T-helper 2 cell treated with Interferon-gamma antibody and Interleukin-4, amounts not matched to agents 5 μg/mL and 100 μg/mL, for 36 hours (primary cell): ENCODE data around the gene ELF1.
A peak's percentile ranks its signal among the peaks of the same experiment; 100 is the strongest.
"Not testable (repeated sequence)": the region's sequence is repeated elsewhere in the genome, so short reads cannot be mapped to it uniquely, and the experiment has no call there.

Experiments used
- DNase-seq: peaks from one replicate; pipeline ENCODE4 v3.0.0; 2021; ENCODE audit warnings: low spot score
- H3K27ac Mint-ChIP-seq: one replicate; pipeline ENCODE4 v1.8.0; 2021; ENCODE audit warnings: mild to moderate bottlenecking, mixed read lengths
- H3K27me3 Mint-ChIP-seq: one replicate; pipeline ENCODE4 v1.8.0; 2021; ENCODE audit warnings: low read depth, mixed read lengths
- H3K36me3 Mint-ChIP-seq: one replicate; pipeline ENCODE4 v1.8.0; 2021; ENCODE audit warnings: low read depth, mixed read lengths
- H3K4me1 Mint-ChIP-seq: one replicate; pipeline ENCODE4 v1.8.0; 2021; ENCODE audit warnings: low read depth, mixed read lengths
- H3K4me3 Mint-ChIP-seq: one replicate; pipeline ENCODE4 v1.8.0; 2022; ENCODE audit warnings: mild to moderate bottlenecking, moderate library complexity, mixed read lengths
- H3K9me3 Mint-ChIP-seq: one replicate; pipeline ENCODE4 v1.8.0; 2021; ENCODE audit warnings: mixed read lengths

The ELF1 gene

GRCh38 chr13:40987606-40988280 lies 31.4 kb downstream of the ELF1 start:
- H3K27me3 Mint-ChIP-seq, result no peaks in the 10 kb centered on the region
- DNase-seq, result no peak
- H3K36me3 Mint-ChIP-seq, result peaks cover 18% of the 10 kb centered on the region
- H3K9me3 Mint-ChIP-seq, result no peaks in the 10 kb centered on the region
- H3K27ac Mint-ChIP-seq, result peak overlapping the region; percentile 49
- H3K4me1 Mint-ChIP-seq, result peaks cover 61% of the 10 kb centered on the region
- no peak overlapping the region for H3K4me3 Mint-ChIP-seq

DNA sequence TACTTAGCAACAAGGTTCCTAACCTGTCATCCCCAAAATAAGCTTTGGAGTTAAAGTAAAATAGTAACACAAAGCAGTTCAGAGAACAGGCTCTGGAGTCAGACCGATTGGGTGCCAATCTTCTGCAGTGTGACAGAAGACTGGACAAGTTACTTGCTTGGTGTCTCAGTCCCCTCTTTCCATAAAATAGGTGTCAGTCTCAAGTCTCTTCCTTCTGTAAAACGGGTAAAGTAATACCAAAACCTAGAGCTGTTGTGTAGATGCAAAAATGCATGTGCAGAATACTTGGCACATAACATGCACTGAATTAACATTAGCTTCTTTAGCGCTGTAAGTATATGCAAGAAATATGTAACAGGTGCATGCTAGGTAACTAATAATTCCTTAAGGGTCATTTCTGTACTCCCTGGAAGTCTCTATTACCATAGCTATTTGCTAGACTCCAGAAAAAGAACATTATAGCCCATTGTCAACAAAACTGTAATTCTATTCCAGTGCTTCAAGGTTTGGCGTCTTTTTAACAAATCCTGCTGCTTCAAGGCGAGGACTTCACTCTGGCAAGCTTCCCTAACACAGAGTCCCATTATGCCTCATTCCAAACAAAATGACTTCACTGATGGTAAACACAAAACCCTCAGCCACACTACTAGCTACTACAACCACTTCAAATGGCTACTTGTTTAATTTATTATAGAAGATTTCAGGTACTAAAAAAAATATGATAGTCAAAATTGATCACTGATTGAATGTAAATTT lies 32.8 kb downstream of the ELF1 start:
- no peaks in the 10 kb centered on the region for H3K27me3 Mint-ChIP-seq
- H3K9me3 Mint-ChIP-seq, result no peaks in the 10 kb centered on the region
- H3K36me3 Mint-ChIP-seq, result peaks cover 20% of the 10 kb centered on the region
- H3K4me1 Mint-ChIP-seq, result peaks cover 59% of the 10 kb centered on the region
- peak overlapping the region; percentile 84 for H3K27ac Mint-ChIP-seq
- no peak for DNase-seq
- peak overlapping the region; percentile 85 for H3K4me3 Mint-ChIP-seq

DNA sequence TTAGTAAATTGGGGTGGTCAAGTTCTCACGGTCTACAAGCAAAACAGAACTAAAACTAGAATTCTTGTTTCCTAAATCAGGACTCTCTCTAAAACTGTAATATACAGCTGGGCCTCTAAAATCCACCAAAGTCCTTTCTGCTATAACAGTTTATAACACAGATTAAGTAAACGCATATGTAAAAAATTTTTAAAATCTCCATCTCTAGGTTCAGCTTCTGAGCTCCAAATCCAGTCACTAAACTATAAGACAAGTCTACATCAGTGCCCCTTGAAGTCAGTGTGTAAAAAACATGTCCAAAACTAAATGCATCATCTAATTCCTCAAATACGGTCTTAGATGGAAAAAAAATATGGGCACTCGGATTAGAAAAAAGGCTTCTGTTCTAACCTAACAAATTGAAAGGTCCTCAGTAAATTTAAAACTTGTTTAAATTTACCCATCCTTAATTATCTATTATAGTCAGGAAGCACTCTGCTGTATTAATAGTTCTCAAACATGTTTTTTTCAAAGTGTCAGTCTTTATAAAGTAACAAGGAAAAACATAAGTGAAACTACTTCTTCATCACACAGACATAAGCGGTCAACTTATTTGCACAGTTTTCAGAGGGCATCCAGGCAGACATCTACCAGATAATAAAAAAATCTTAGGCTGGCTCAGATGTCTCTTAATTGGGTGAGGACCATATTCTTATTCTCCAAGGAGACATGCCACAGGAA lies 33.6 kb downstream of the ELF1 start:
- Mint-ChIP-seq H3K4me1 (peaks cover 58% of the 10 kb centered on the region), H3K36me3 (peaks cover 24% of the 10 kb centered on the region), H3K27me3 (no peaks in the 10 kb centered on the region), H3K9me3 (no peaks in the 10 kb centered on the region), H3K27ac (peak overlapping the region; percentile 94), H3K4me3 (peak overlapping the region; percentile 85)
- no peak for DNase-seq

DNA sequence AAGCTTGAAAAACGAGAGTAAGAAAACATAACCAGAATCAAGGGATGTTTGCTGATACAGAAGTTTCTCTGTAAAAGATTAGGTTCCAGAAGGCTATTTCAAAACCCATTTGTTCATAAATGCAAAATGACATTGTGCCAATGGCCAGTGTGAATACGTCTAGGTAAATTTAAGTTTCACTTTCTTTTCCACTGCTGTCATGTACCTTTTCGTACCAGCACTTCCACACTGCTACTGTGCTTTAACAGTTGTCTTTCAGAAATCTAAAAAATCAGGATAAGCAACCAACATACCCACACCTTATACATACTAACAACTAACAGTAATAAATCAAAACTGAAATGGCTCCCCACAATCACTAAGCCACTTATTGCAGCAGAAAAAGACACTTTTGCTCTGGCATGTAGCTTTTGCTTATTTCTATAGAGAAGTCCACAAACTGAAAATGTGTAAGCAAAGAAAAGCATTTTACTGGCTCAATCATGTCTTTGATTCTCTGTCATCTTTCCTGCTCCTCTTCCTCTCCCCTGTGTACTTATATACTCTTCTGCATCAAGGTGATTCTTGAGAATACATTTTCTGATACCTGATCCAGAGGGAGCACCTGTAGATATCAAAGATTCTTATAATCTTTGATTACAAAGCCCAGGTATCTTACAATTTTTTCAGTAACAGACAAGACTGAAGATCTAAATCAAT lies 34.3 kb downstream of the ELF1 start:
- peaks cover 31% of the 10 kb centered on the region for H3K36me3 Mint-ChIP-seq

GRCh38 chr13:40983725-40984667 lies 35.1 kb downstream of the ELF1 start:
- H3K4me1 Mint-ChIP-seq, result peaks cover 60% of the 10 kb centered on the region
- H3K4me3 Mint-ChIP-seq, result peak overlapping the region; percentile 89
- H3K27me3 Mint-ChIP-seq, result no peaks in the 10 kb centered on the region
- H3K9me3 Mint-ChIP-seq, result no peaks in the 10 kb centered on the region
- H3K36me3 Mint-ChIP-seq, result peaks cover 35% of the 10 kb centered on the region
- H3K27ac Mint-ChIP-seq, result peak overlapping the region; percentile 94
- DNase-seq, result no peak

More for the DNA sequence above, 34.3 kb downstream of the ELF1 start:
- peaks cover 58% of the 10 kb centered on the region for H3K4me1 Mint-ChIP-seq
- peak overlapping the region; percentile 94 for H3K27ac Mint-ChIP-seq
- H3K4me3 Mint-ChIP-seq, result peak overlapping the region; percentile 85
- no peak for DNase-seq
- no peaks in the 10 kb centered on the region for H3K27me3 Mint-ChIP-seq
- H3K9me3 Mint-ChIP-seq, result no peaks in the 10 kb centered on the region

DNA sequence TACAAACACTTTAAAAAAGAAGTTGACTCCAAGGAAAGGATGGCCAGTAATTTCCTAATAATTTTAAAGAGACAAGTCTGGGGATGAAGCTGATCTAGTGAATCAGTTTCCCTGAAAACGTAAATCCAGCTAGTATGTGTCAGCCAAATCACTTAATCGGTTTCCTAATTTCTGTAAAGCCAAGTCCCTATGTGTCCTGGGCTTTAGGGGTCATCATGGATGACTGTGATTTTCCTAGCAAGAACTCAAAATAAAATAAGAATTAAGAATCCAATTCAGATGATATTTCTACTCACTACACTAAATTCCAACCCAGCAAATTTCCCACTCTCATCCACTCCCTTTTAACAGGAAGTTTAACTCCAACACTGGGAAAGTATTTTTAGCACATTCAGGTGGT lies 35.9 kb downstream of the ELF1 start:
- H3K27ac Mint-ChIP-seq, result peak overlapping the region; percentile 92

DNA sequence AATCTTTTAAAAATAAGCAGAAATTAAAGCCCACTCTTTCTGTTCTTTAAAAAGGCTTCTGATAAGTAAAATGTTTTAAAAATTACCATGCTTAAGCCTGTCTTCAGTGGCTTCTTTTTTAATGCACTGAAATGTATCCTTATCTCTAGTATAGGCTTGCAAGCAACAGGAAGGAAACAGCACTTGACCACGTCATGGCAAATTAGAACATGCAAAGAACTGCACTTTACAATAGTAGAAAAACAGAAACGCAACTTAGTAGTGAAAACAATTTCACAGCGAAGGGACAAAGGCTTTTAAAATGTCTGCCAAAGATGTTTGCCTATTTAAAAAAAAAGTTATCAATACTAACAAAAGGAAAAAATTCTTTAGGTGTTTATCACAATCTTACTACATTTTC lies 36.3 kb downstream of the ELF1 start:
- no peaks in the 10 kb centered on the region for H3K9me3 Mint-ChIP-seq
- H3K4me3 Mint-ChIP-seq, result peak overlapping the region; percentile 89
- peak overlapping the region; percentile 92 for H3K27ac Mint-ChIP-seq
- no peaks in the 10 kb centered on the region for H3K27me3 Mint-ChIP-seq
- peaks cover 38% of the 10 kb centered on the region for H3K36me3 Mint-ChIP-seq
- peak; percentile 69 for DNase-seq
- peaks cover 59% of the 10 kb centered on the region for H3K4me1 Mint-ChIP-seq

More for the DNA sequence above, 35.9 kb downstream of the ELF1 start:
- H3K9me3 Mint-ChIP-seq, result no peaks in the 10 kb centered on the region
- peak overlapping the region; percentile 89 for H3K4me3 Mint-ChIP-seq
- peaks cover 59% of the 10 kb centered on the region for H3K4me1 Mint-ChIP-seq
- H3K36me3 Mint-ChIP-seq, result peaks cover 38% of the 10 kb centered on the region
- DNase-seq, result no peak
- no peaks in the 10 kb centered on the region for H3K27me3 Mint-ChIP-seq

- Mint-ChIP-seq H3K4me3 (peak overlapping the region; percentile 89), H3K9me3 (no peaks in the 10 kb centered on the region), H3K27ac (peak overlapping the region; percentile 92), H3K4me1 (peaks cover 63% of the 10 kb centered on the region), H3K27me3 (no peaks in the 10 kb centered on the region), H3K36me3 (peaks cover 44% of the 10 kb centered on the region)
- no peak for DNase-seq
Measured at GRCh38 chr13:40981949-40982348, 37.2 kb downstream of the ELF1 start.

- peak overlapping the region; percentile 92 for H3K27ac Mint-ChIP-seq
- peaks cover 66% of the 10 kb centered on the region for H3K4me1 Mint-ChIP-seq
- peaks cover 47% of the 10 kb centered on the region for H3K36me3 Mint-ChIP-seq
- no peaks in the 10 kb centered on the region for H3K9me3 Mint-ChIP-seq
- DNase-seq, result no peak
- no peaks in the 10 kb centered on the region for H3K27me3 Mint-ChIP-seq
- peak overlapping the region; percentile 87 for H3K4me3 Mint-ChIP-seq
Measured at GRCh38 chr13:40981361-40981760, 37.8 kb downstream of the ELF1 start.

- Mint-ChIP-seq H3K4me1 (peaks cover 66% of the 10 kb centered on the region), H3K36me3 (peaks cover 53% of the 10 kb centered on the region), H3K27ac (peak overlapping the region; percentile 76), H3K9me3 (no peaks in the 10 kb centered on the region), H3K4me3 (peak overlapping the region; percentile 87), H3K27me3 (no peaks in the 10 kb centered on the region)
- DNase-seq, result no peak
Measured at GRCh38 chr13:40980461-40980860, 38.7 kb downstream of the ELF1 start.

- no peak for DNase-seq
- Mint-ChIP-seq H3K27me3 (no peaks in the 10 kb centered on the region), H3K27ac (peak overlapping the region; percentile 62), H3K9me3 (no peaks in the 10 kb centered on the region), H3K4me3 (peak overlapping the region; percentile 87), H3K36me3 (peaks cover 61% of the 10 kb centered on the region), H3K4me1 (peaks cover 68% of the 10 kb centered on the region)
Measured at GRCh38 chr13:40979232-40979631, 39.9 kb downstream of the ELF1 start.

DNA sequence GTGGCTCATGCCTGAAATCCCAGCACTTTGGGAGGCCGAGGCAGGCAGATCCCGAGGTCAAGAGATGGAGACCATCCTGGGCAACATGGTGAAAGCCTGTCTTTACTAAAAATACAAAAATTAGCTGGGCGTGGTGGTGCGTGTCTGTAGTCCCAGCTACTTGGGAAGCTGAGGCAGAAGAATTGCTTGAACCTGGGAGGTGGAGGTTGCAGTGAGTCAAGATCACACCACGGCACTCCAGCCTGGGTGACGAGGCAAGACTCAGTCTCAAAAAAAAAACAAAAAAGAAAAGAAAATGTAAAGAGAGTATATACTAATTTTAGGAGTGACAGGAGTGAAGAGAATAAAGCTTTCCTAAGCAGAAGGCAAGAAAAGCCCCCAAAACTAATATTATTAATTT lies 41.0 kb downstream of the ELF1 start:
- Mint-ChIP-seq H3K4me1 (peaks cover 70% of the 10 kb centered on the region), H3K36me3 (peaks cover 61% of the 10 kb centered on the region)

GRCh38 chr13:40975441-40975840 lies 43.7 kb downstream of the ELF1 start:
- H3K27ac Mint-ChIP-seq, result no peak overlapping the region
- no peaks in the 10 kb centered on the region for H3K9me3 Mint-ChIP-seq
- peak overlapping the region; percentile 56 for H3K4me3 Mint-ChIP-seq
- H3K36me3 Mint-ChIP-seq, result peaks cover 54% of the 10 kb centered on the region
- H3K4me1 Mint-ChIP-seq, result peaks cover 77% of the 10 kb centered on the region
- no peak for DNase-seq
- H3K27me3 Mint-ChIP-seq, result no peaks in the 10 kb centered on the region

More for the DNA sequence above, 41.0 kb downstream of the ELF1 start:
- not testable (repeated sequence) for H3K27me3 Mint-ChIP-seq, DNase-seq, H3K9me3 Mint-ChIP-seq
- Mint-ChIP-seq H3K4me3 (peak overlapping the region; percentile 89), H3K27ac (peak overlapping the region; percentile 74)
